Mammary epithelial cell (primary cell): ENCODE results near the gene STXBP1.

Source experiments
- EZH2 ChIP-seq: IDR thresholded peaks from 2 replicates; pipeline ENCODE4 v1.6.1; 2012; ENCODE audit warnings: low read length, inconsistent platforms, borderline replicate concordance
- TF ChIP-seq, protein P1 (sequence below), 2 donors: IDR thresholded peaks in 1 of 2; conservative IDR thresholded peaks in 1 of 2; 2 replicates each; pipeline ENCODE4 v1.5.1; 2011 to 2012; ENCODE audit warnings: inconsistent platforms in 2 of 2, low read length in 2 of 2, mild to moderate bottlenecking in 2 of 2, control low read depth in 1 of 2, low read depth in 1 of 2; ENCODE audit not compliant: insufficient read depth in 1 of 2; ENCODE audit errors: extremely low read depth in 1 of 2

GRCh38 chr9:127676638-127677037, 64.6 kb downstream of the STXBP1 start:
- TF ChIP-seq, protein P1, sequence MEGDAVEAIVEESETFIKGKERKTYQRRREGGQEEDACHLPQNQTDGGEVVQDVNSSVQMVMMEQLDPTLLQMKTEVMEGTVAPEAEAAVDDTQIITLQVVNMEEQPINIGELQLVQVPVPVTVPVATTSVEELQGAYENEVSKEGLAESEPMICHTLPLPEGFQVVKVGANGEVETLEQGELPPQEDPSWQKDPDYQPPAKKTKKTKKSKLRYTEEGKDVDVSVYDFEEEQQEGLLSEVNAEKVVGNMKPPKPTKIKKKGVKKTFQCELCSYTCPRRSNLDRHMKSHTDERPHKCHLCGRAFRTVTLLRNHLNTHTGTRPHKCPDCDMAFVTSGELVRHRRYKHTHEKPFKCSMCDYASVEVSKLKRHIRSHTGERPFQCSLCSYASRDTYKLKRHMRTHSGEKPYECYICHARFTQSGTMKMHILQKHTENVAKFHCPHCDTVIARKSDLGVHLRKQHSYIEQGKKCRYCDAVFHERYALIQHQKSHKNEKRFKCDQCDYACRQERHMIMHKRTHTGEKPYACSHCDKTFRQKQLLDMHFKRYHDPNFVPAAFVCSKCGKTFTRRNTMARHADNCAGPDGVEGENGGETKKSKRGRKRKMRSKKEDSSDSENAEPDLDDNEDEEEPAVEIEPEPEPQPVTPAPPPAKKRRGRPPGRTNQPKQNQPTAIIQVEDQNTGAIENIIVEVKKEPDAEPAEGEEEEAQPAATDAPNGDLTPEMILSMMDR (conservative IDR thresholded peaks at IDR 0.05 in 1 of 2, IDR thresholded peaks at IDR 0.05 in 1 of 2; ENCODE audit: extremely low read depth in 1 of 2, insufficient read depth in 1 of 2, low read depth in 1 of 2, low read length in 2 of 2) = no peak
- no peak for TF ChIP-seq EZH2
